Measurements from ENCODE around the gene OTULIN.

- TF ChIP-seq CTCF (IDR thresholded peaks at IDR 0.05; ENCODE audit: low read length) (no peak), EZH2 (IDR thresholded peaks at IDR 0.05; ENCODE audit: borderline replicate concordance, low read length) (no peak)
Measured at GRCh38 chr5:14696851-14697250, 32.3 kb downstream of the OTULIN start.
